ENCODE data around the gene ITIH1. TPM values are rescaled to one million over a fixed set of nuclear protein-coding genes. Genes with fewer than 3 reads are reported as not detected.

The ITIH1 gene
- total RNA-seq, 2 experiments from 2014 or later = not detected

Other genes starting within 250 kb of the ITIH1 start
- 10 to 100 TPM; 26.2 to 28.1 TPM for gene NT5DC2, start 243.7 kb upstream of the ITIH1 start, total RNA-seq
- 10 to 100 TPM in 1 of 2 experiments, 1 to 10 TPM in 1; 8.7 to 10.7 TPM for gene UQCC5, start 241.0 kb upstream of the ITIH1 start, total RNA-seq
- 10 to 100 TPM; 69.0 to 70.2 TPM for gene PBRM1, start 91.7 kb upstream of the ITIH1 start, total RNA-seq
- 10 to 100 TPM; 66.8 to 67.5 TPM for gene GNL3, start 91.6 kb upstream of the ITIH1 start, total RNA-seq
- gene GLT8D1, start 71.8 kb upstream of the ITIH1 start, total RNA-seq = 10 to 100 TPM; 43.4 to 46.7 TPM
- gene SPCS1, start 71.5 kb upstream of the ITIH1 start, total RNA-seq = 100 to 1,000 TPM; 107 to 108 TPM
- gene NEK4, start 6.7 kb upstream of the ITIH1 start, total RNA-seq = 10 to 100 TPM; 17.8 to 19.1 TPM
- gene ITIH3, start 17.2 kb downstream of the ITIH1 start, total RNA-seq = not detected
- 10 to 100 TPM; 16.0 to 16.2 TPM for gene ITIH4, start 53.1 kb downstream of the ITIH1 start, total RNA-seq
- gene MUSTN1, start 57.4 kb downstream of the ITIH1 start, total RNA-seq = 1 to 10 TPM; 3.3 to 4.4 TPM
- gene STIMATE, start 119.9 kb downstream of the ITIH1 start, total RNA-seq = 10 to 100 TPM; 31.9 to 34.7 TPM